LHCN-M2 (cell line): ENCODE data around the gene ZDHHC17. TPM values are rescaled to one million over a fixed set of nuclear protein-coding genes. Genes with fewer than 3 reads are reported as not detected.

ENCODE experiments used
- total RNA-seq: library from RNA; depleted of rRNA; stranded (reverse); fragments of >200 nt; gene quantifications from 2 replicates; pipeline ENCODE4 v1.2.3, GENCODE V29; 2014; rRNA removed

The ZDHHC17 gene
- total RNA-seq, 1 experiment from 2014 or later, result 18.1 TPM

Other genes starting within 250 kb of the ZDHHC17 start
- 50.5 and 56.8 TPM in 2 replicates for gene OSBPL8, start 204.3 kb upstream of the ZDHHC17 start, total RNA-seq
- gene CSRP2, start 114.9 kb downstream of the ZDHHC17 start, total RNA-seq, result 65.0 and 68.5 TPM in 2 replicates